ENCODE results near the gene MAX. TPM values are rescaled to one million over a fixed set of nuclear protein-coding genes. Genes with fewer than 3 reads are reported as not detected.

Gene MAX
- total RNA-seq, 1 donor from 2014 or later = 63.0 TPM

- Mint-ChIP-seq H3K27me3 (no peaks in the 10 kb centered on the region), H3K4me1 (ENCODE audit: low read depth) (peaks cover 2% of the 10 kb centered on the region), H3K4me3 (ENCODE audit: low read depth) (no peak overlapping the region), H3K36me3 (ENCODE audit: insufficient read depth) (peaks cover 13% of the 10 kb centered on the region), H3K9me3 (ENCODE audit: low read depth) (no peaks in the 10 kb centered on the region), H3K27ac (no peak overlapping the region)
- DNase-seq (ENCODE audit: low spot score, unreplicated experiment) = no peak
- no peak for TF ChIP-seq CTCF (IDR thresholded peaks at IDR 0.05; ENCODE audit: unreplicated experiment)
Observed at GRCh38 chr14:65057695-65058094, 44.6 kb downstream of the MAX start.

GRCh38 chr14:65054471-65055085 lies 47.7 kb downstream of the MAX start:
- no peak for TF ChIP-seq CTCF (IDR thresholded peaks at IDR 0.05; ENCODE audit: unreplicated experiment)
- Mint-ChIP-seq H3K27ac (no peak overlapping the region), H3K36me3 (ENCODE audit: insufficient read depth) (peaks cover 6% of the 10 kb centered on the region), H3K9me3 (ENCODE audit: low read depth) (no peaks in the 10 kb centered on the region), H3K4me1 (ENCODE audit: low read depth) (peaks cover 2% of the 10 kb centered on the region), H3K4me3 (ENCODE audit: low read depth) (no peak overlapping the region), H3K27me3 (no peaks in the 10 kb centered on the region)
- no peak for DNase-seq (ENCODE audit: low spot score, unreplicated experiment)

GRCh38 chr14:65053466-65053865 lies 48.9 kb downstream of the MAX start:
- no peaks in the 10 kb centered on the region for H3K27me3 Mint-ChIP-seq
- no peaks in the 10 kb centered on the region for H3K9me3 Mint-ChIP-seq (ENCODE audit: low read depth)
- peaks cover 2% of the 10 kb centered on the region for H3K4me1 Mint-ChIP-seq (ENCODE audit: low read depth)
- H3K4me3 Mint-ChIP-seq (ENCODE audit: low read depth) = no peak overlapping the region
- H3K36me3 Mint-ChIP-seq (ENCODE audit: insufficient read depth) = peaks cover 6% of the 10 kb centered on the region
- no peak for TF ChIP-seq CTCF (IDR thresholded peaks at IDR 0.05; ENCODE audit: unreplicated experiment)
- DNase-seq (ENCODE audit: low spot score, unreplicated experiment) = no peak
- H3K27ac Mint-ChIP-seq = no peak overlapping the region

GRCh38 chr14:65052832-65053231 lies 49.5 kb downstream of the MAX start:
- no peak for DNase-seq (ENCODE audit: low spot score, unreplicated experiment)
- Mint-ChIP-seq H3K27me3 (no peaks in the 10 kb centered on the region), H3K36me3 (ENCODE audit: insufficient read depth) (peaks cover 6% of the 10 kb centered on the region), H3K4me1 (ENCODE audit: low read depth) (peaks cover 1% of the 10 kb centered on the region), H3K27ac (no peak overlapping the region), H3K9me3 (ENCODE audit: low read depth) (no peaks in the 10 kb centered on the region), H3K4me3 (ENCODE audit: low read depth) (no peak overlapping the region)
- TF ChIP-seq CTCF (IDR thresholded peaks at IDR 0.05; ENCODE audit: unreplicated experiment) = no peak

- Mint-ChIP-seq H3K4me1 (ENCODE audit: low read depth) (no peaks in the 10 kb centered on the region), H3K36me3 (ENCODE audit: insufficient read depth) (peaks cover 12% of the 10 kb centered on the region), H3K27me3 (no peaks in the 10 kb centered on the region), H3K27ac (no peak overlapping the region), H3K4me3 (ENCODE audit: low read depth) (no peak overlapping the region), H3K9me3 (ENCODE audit: low read depth) (no peaks in the 10 kb centered on the region)
- TF ChIP-seq CTCF (IDR thresholded peaks at IDR 0.05; ENCODE audit: unreplicated experiment) = no peak
- no peak for DNase-seq (ENCODE audit: low spot score, unreplicated experiment)
Observed at GRCh38 chr14:65045709-65046108, 56.6 kb downstream of the MAX start.

Measured in progenitor cell of endocrine pancreas (in vitro differentiated cells).